ENCODE measurements around the gene FUS.
"Not testable (repeated sequence)": the region's sequence is repeated elsewhere in the genome, so short reads cannot be mapped to it uniquely, and the experiment has no call there.

FUS gene

DNA sequence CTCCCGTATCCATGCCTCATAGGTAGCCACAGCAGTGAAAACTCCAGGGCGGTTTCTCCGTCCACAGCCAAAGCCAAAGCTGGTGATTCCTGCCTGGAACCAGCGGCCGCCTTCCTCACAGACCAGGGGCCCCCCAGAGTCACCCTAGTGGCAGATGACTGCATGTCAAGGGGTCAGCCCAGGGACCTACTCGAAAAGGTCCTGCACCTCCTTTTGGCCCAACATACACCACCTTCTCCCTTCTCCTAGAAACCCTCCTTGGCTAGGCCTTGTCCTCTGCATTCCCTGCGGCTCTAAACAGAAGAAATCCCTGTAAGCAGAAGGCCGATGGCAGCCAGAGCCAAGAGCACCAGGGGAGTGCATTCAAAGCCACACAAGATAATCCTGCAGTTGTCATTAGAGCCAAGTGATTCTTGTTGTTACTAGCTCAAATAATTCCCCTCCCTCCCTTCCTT, 36.2 kb upstream of the FUS start:
- no peak for DNase-seq (ENCODE audit: low spot score)

DNA sequence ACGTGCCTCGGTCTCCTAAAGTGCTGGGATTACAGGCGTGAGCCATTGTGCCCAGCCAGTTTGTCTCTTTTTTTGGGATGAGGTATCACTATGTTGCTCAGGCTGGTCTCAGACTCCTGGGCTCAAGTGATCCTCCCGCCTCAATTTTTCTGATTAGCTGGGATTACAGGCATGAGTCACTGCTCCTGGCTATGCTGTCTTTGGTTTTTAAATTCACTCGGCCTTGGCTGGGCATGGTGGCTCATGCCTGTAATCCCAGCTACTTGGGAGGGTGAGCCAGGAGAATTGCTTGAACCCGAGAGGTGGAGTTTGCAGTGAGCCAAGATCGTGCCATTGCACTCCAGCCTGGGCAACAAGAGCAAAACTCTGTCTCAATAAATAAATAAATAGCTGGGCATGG, 35.5 kb upstream of the FUS start:
- DNase-seq (ENCODE audit: low spot score), result not testable (repeated sequence)

DNA sequence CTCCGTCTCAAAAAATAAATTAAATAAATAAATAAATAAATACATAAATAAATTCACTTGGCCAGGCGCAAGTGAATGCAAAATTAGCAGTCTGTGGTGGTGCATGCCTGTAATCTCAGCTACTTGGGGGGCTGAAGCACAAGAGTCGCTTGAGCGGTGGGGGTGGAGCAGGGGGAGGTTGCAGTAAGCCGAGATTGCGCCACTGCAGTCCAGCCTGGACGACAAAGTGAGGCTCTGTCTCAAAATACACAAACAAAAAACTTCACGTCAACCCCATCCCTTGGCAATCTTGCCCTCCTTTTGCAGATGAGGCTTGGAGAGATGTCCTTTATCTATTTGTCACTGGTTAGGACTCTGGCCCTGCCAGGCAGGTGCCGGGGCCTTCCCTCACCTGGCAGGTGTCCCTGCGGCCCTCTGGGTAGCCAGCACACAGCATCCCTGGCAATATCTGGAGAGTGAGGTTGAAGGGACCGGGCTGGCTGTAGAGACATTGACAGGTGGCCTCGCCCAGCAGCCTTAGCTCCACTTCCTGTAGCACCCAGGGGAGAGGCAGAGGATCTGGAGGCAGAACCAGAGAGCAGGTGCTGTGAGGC, 34.4 kb upstream of the FUS start:
- no peak for DNase-seq (ENCODE audit: low spot score)

DNA sequence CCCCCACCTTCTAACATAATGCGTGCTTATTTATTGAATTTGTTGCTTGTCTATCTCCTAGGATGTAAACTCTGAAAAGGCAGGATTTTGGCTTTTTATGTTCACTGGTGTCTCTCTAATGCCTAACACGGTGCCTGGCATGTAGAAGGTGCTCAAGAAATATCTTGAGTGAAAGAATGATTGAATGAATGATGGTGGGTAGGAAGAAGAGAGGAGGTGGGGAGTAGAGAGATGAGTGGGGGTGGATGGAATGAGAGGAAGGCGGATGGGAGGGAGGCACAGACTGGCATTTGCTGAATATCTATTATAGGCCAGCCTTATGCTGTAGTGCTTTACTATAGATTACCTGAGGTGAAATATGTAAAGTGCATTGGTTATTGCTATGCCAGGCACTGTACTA, 32.4 kb upstream of the FUS start:
- DNase-seq (ENCODE audit: low spot score), result no peak

DNA sequence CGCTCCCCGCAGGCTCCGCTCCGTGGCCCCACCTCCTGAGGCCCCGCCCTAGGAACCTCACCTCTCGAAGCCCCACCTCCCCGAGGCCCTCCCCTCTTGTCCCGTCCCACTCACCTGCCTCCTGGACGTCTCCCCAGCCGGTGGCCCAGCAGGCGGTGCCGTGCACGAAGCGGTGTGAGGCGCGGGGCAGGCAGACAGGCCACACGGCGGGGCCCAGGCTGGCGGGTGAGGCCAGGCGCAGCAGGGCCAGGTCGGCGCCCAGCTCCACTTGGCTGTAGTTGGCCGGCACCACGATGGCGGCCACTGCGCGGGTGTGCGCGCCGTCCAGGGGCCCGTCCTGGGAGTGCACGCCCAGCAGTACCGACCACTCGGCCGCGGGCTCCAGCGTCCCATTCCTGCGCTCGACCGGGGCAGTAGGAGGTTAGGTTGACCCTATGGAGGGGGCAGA, 31.6 kb upstream of the FUS start:
- DNase-seq (ENCODE audit: low spot score), result peak; percentile 82

DNA sequence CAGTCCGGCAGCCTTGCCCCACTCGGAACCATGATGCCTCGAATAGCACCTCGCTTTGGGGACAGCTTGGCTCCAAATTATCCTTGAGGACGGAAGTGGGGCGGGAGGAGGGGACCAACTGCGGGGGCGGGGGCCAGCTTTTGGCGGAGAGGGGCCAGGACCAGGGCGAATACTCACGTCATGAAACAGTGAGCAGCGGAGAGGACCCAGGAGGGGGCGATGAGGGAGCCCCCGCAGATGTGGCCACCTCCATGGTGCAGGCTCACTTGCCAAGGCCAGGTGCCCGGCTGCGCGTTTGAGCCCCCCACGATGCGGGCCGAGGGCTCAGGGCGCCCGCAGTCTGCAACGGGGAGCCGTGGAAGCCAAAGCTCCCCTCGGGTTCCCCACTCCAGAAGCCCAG, 31.0 kb upstream of the FUS start:
- peak; percentile 10 for DNase-seq (ENCODE audit: low spot score)

DNA sequence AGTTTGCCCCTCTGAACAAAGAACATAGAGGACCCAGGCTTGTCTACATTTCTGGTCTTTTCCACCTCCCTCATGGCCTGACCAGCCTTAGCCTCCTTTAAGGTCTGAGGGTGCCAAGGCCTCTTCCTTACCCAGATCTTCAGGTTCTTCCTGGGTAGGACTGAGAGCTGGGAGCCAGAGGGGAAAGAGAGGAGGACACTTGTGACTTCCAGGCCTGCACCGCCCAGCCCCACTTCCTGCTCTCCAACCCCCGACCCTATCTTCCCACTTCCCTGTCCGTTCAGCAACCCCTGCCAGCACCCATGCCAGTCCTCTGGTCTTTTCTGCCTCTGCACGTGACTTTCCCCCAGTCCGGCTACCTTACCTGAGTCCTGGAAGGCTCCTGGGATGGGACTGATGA, 30.6 kb upstream of the FUS start:
- DNase-seq (ENCODE audit: low spot score), result no peak

DNA sequence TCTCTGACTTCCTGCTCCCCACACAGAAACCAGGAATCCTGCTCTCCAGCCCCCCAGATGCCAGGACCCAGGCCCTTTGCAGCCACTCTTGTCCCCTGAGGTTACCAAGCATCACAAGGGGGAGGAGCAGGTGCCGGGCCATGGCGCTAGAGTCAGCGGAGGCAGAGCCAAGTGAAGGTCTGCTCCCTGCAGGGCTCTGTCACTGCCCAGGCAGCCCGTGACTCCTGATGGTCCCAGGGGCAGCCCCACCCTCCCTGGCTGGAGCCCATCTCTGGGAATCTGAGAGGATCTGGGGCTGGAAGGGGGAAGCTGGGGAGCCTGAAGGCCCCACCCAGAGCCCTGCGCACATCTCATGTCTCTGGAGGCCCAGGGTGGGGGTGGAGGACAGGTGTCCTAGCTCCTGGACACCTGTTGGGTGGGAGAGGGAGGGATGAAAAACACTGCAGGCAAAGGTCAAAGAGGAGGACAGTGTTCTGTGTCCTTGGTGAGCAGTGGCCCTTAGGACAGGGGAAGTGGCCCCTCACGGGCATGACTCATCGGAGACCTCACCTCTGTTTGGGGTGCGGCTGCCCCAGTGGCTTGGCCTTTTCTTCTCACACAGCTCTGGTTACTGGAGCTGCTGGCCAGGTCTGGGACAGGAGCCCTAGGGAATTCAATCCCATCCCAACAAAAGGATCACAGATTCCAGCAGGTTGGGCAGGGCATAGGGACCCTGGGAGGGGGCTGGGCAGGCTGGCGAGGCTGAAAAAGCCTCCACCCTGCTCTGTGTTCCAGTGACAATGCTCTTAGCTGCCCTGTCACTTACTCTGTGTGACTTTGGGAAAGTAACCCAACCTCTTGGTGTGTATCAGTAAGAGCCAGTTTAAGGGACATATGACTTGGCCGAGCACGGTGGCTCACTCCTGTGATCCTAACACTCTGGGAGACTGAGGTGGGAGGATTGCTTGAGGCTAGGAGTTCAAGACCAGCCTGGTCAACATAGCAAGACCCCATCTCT, 29.7 kb upstream of the FUS start, which contains the start of gene PRSS36:
Gene PRSS36 (minus strand): TSS at position 173 of the 997 bp plus-strand sequence. CDS start 31 bp downstream, at position 142.
- peak; percentile 5 for DNase-seq (ENCODE audit: low spot score)

DNA sequence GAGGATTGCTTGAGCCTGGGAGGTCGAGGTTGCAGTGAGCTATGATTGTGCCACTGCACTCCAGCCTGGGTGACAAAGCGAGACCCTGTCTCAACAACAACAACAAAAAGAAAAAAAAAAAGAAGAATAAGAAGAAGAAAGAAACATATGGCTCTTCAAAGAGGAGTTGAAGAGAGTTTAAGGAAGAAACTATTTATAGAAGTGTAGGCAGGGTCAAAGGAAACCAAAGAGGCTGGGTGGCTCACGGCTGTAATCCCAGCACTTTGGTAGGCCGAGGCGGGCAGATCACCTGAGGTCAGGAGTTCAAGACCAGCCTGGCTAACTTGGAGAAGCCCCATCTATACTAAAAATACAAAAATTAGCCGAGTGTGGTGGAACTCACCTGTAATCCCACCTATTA, 29.0 kb upstream of the FUS start:
- DNase-seq (ENCODE audit: low spot score), result not testable (repeated sequence)

DNA sequence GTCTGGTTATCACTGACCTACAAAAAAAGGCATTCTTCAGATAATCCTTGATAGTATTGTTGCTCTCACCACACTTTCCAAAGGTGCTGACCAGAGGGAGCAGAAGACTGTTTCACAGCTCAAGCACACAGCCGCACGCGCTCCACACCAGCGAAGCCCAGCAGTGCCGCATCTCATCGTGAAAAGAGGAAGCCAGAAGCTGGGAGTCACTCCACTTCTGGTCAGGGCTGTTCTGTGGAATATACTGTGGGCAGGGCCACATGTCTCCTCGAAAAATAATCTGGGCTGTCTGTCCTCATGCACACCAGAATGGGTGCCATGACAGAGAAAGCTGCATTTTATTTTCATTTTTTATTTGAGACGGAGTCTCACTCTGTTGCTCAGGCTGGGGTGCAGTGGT, 22.8 kb upstream of the FUS start:
- DNase-seq (ENCODE audit: low spot score), result no peak

DNA sequence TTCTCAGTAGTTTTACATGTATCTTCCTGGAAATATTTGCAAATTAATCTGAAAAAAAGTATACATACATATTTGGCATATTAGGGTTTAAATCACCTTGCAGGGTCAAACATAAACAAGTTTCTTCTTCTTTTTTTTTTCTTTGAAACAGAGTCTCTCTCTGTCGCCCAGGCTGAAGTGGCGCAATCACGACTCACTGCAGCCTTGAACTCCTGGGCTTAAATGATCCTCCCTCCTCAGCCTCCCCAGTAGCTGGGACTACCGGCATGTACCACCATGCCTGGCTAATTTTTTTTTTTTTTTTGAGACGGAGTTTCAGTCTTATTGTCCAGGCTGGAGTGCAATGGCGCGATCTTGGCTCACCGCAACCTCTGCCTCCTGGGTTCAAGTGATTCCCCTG, 12.6 kb upstream of the FUS start:
- no peak for DNase-seq (ENCODE audit: low spot score)

DNA sequence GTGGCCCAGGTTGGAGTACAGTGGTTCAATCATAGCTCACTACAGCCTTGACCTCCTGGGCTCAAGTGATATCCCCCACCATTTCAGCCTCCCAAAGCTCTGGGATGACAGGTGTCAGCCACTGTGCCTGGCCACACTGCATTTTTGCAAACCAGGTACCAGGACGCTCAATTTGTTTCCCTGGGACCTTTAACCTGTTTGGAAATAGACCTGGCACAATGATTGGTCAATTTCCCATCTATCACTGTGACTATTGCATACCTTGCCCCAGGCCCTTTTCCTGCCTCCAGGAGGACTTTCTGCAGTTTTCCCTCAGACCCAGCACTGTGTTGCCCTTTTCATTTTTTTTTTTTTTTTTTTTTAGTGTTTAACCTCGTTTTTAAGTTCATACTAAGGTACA, 11.1 kb upstream of the FUS start:
- no peak for DNase-seq (ENCODE audit: low spot score)

DNA sequence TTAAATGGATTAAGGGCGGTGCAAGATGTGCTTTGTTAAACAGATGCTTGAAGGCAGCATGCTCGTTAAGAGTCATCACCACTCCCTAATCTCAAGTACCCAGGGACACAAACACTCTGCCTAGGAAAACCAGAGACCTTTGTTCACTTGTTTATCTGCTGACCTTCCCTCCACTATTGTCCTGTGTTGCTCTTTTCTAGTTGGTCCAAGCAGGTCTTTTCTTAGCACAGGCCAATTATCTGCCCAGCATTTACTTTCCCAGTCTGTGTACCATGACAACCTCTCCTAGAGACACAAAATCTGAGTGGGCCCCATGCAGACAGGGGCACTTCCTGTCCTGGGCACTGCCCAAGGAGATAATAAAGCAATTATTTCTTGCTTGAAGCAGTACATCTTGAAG, 9.9 kb upstream of the FUS start:
- not testable (repeated sequence) for DNase-seq (ENCODE audit: low spot score)

DNA sequence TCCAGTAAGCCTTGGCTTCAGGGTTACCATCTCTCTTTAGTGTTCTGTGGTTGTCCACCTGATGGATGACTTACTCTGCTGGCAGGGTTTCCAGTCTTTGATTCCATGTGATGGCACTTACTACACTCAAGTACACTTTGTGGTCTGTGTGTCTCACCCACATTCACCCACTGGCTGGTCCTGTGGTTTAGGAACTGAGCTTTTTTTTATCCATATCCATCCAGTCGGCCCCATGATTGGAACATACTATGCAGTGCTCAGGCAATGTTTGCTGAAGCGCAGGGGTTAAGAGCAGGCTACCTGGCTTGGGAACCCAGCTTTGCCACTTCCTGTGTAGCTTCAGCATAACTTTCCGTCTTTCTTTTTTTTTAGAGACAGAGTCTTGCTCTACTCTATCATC, 2.8 kb upstream of the FUS start:
- no peak for DNase-seq (ENCODE audit: low spot score)

DNA sequence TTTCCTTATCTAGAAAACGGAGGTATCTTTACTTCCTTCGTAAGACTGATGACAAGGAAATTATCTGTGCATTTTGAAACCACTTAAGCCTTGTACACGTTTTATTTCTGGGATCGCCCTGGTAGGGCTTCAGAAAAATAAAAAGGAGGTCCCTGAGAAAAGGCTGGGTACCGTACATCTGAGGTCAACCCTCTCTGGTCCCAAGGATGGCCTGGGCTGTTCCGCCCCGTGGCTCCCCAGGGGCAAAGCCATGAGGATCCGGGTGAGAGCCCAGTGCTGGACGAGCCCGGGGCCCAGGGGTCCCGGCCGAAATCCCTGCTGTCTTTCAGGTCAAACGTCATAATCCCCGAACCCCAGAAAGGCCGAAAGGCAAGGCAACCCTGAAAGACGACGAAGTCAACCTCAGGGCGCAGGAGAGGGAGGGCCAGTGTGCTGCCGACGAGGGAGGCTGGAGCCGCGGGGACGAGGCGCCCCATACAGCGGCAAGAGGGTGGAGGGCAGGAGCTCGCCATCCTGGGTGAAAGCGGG, 656 bp upstream of the FUS start:
- DNase-seq (ENCODE audit: low spot score), result no peak

DNA sequence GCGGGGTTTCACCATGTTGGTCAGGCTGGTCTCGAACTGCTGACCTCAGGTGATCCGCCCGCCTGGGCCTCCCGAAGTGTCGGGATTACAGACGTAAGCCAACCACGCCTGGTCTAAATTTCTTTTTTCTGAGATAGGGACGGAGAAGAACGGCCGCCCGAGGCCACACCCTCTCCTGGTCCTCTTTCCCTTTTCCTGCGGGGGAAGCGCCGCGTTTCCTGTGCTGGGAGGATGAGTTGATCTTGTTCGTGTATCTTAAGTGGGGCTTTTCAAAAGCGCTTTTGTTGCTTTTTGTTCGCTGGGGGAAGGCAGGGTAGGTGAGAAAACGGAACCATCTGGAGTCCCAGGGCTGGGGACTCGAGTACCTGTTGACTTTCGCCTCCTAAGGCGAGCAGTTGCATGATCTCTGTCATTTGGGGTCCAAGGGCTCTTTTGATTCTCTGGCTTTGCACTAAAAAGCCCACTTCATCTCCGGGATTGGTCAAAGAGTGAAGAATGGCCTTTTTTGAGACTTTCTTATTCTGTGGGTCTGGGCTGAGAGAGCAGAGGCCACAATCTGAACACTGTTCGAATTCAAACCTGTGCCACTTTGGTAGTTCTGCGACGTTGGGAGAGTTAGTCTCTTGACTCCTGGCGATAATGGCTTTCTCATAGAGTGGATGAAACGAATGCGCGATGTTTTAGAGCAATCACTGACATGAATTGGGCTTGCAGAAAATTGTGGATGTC, 1.3 kb downstream of the FUS start:
- no peak for DNase-seq (ENCODE audit: low spot score)

DNA sequence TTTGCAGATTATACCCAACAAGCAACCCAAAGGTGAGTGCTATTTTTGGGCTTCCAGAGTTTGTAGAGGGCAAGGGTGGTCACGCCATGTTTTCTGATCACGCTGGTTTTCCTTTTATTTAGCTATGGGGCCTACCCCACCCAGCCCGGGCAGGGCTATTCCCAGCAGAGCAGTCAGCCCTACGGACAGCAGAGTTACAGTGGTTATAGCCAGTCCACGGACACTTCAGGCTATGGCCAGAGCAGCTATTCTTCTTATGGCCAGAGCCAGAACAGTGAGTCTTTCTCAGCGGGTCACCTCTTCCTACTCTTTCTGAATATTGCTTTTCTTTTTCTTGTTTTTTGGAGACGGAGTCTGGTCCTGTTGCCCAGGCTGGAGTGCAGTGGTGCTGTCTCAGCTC, 2.5 kb downstream of the FUS start:
- DNase-seq (ENCODE audit: low spot score), result no peak

DNA sequence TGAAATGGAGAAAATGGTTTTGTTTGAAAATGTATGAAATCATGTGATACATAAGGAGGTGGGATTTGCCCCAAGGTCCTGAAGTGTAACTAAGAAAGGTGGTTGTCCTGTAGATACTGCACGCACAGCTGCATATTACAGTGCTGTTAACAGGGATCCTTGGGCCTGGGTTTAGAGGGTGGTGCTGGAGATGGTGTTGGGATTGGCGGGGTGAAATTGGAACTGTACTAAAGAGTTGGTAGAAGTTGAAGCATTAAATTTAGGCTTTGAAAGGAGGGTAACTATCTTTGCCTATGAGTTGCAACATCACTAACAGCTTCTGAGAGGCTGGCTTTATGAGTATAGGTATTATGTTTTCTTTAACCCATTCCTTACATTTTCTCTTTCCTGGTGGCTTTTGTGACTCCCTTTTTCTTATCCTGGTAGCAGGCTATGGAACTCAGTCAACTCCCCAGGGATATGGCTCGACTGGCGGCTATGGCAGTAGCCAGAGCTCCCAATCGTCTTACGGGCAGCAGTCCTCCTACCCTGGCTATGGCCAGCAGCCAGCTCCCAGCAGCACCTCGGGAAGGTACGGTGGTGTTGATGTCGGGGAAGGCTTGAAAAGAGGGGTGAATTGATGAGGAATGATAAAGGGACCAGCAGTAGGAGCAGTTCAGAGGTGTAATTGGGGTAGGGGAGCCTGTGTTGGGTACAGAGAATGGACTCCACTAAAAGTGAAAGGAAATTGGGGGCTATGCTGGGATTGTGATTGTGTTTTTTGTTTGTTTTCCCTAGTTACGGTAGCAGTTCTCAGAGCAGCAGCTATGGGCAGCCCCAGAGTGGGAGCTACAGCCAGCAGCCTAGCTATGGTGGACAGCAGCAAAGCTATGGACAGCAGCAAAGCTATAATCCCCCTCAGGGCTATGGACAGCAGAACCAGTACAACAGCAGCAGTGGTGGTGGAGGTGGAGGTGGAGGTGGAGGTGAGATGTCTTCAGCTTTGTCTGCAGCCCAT, 3.8 kb downstream of the FUS start:
- DNase-seq (ENCODE audit: low spot score), result no peak

DNA sequence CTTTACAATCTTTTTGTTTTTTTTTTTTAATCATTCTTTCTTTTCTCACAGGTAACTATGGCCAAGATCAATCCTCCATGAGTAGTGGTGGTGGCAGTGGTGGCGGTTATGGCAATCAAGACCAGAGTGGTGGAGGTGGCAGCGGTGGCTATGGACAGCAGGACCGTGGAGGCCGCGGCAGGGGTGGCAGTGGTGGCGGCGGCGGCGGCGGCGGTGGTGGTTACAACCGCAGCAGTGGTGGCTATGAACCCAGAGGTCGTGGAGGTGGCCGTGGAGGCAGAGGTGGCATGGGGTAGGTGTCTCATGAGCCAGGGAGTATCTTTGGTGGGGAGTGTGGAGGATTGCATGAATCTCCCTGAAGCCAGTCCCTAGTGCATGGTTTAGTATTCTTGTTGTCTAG, 4.9 kb downstream of the FUS start:
- no peak for DNase-seq (ENCODE audit: low spot score)

DNA sequence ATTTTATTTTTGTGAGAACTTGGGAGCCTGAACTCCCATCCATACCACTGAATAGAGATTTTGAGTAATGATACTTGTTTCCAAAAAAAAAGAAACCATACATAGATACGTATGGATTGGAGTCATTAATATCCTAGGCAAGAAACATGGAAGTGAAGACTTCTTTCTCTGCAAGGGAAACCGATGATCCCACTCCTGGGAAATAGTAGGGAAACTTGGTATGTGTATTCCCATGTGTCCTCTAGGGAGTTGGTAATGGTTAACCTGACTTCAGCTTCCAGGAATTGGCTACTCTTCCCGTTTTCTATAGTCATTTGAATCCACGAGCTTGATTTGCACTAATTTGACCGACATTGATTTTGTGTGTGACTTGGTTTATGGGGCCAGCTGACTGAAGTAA, 5.4 kb downstream of the FUS start:
- DNase-seq (ENCODE audit: low spot score), result no peak

DNA sequence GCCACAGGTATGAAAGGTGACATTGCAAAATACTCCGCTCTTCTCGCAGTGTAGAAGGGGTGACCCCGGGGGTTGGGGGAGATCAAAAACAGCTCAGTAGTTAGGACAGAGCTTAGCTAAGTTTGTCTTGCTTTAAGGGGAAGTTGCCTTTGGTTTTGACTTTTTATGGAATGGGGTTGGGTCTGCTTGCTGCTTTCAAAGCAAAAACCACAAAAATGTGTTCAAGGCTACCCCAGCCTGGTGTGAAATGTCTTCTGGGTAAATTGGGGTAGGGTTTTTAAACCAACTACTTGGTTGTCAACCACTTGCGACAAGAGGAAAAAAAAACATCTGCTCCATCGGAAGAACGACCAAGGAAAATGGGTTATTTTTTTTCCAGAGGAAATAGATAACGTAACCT, 6.2 kb downstream of the FUS start:
- no peak for DNase-seq (ENCODE audit: low spot score)
